HEK293 (cell line): ENCODE measurements around the gene KCNMA1.

Experiments used
- CTCF ChIA-PET: fragments of 350-600 bp; formaldehyde crosslinking; extraction: SDS; loops from one replicate; lab custom pipeline; 2021; ENCODE audit warnings: antibody characterized with exemption; lab: Yijun Ruan, JAX
- POLR2A ChIA-PET: fragments of 300-600 bp; formaldehyde crosslinking; extraction: SDS; loops from one replicate; lab custom pipeline; 2020; ENCODE audit warnings: antibody characterized with exemption, inconsistent platforms; lab: Yijun Ruan, JAX
- H3K27ac ChIP-seq: fragments of 200-500 bp; sonication (Bioruptor generic); 2 replicates; pipeline ENCODE4 v1.5.1; 2014; ENCODE audit warnings: low read depth, low read length, control low read depth, inconsistent platforms; ENCODE audit errors: extremely low read depth
- H3K36me3 ChIP-seq, 2 experiments: fragments of 200-500 bp in 1 of 2; sonication (Bioruptor generic) in 1 of 2; 1 replicate in 1 of 2; 2 replicates in 1 of 2; pipeline ENCODE4 v1.5.1; 2014 to 2017; ENCODE audit warnings: inconsistent platforms in 2 of 2, low read length in 2 of 2; ENCODE audit not compliant: control insufficient read depth in 2 of 2, insufficient read depth in 1 of 2
- H3K4me1 ChIP-seq: fragments of 200-500 bp; sonication (Bioruptor generic); 2 replicates; pipeline ENCODE4 v1.5.1; 2014; ENCODE audit warnings: mild to moderate bottlenecking, low read length, inconsistent platforms; ENCODE audit not compliant: control insufficient read depth, insufficient read depth
- H3K4me3 ChIP-seq: 2 replicates; pipeline ENCODE4 v1.5.1; 2011; ENCODE audit warnings: low read depth, mild to moderate bottlenecking, control low read depth, low read length, moderate library complexity
- H3K9me3 ChIP-seq: fragments of 200-500 bp; sonication (Bioruptor generic); 2 replicates; pipeline ENCODE4 v1.5.1; 2014; ENCODE audit warnings: low read depth, low read length, inconsistent platforms; ENCODE audit not compliant: control insufficient read depth, insufficient read depth
- GLI2 ChIP-seq: fragments of 450-650 bp; formaldehyde crosslinking; IDR thresholded peaks from 2 replicates; pipeline ENCODE4; 2017; ENCODE audit warnings: missing biosample characterization, missing genetic modification characterization, low read depth, borderline replicate concordance
- GLIS1 ChIP-seq: fragments of 450-650 bp; formaldehyde crosslinking; IDR thresholded peaks from 2 replicates; pipeline ENCODE4 v1.5.1; 2016; ENCODE audit warnings: missing biosample characterization, missing genetic modification characterization
- HOXD13 ChIP-seq: sonication (generic); formaldehyde crosslinking; IDR thresholded peaks from 2 replicates; pipeline ENCODE4 v1.8.0; 2022; ENCODE audit warnings: missing genetic modification reagents, borderline replicate concordance
- IKZF3 ChIP-seq: fragments of 450-650 bp; IDR thresholded peaks from 2 replicates; pipeline ENCODE4 v1.5.0; 2018; ENCODE audit warnings: missing biosample characterization, mild to moderate bottlenecking, missing genetic modification characterization, moderate library complexity
- MZF1 ChIP-seq: fragments of 450-650 bp; formaldehyde crosslinking; IDR thresholded peaks from 2 replicates; pipeline ENCODE4 v1.5.1; 2017; ENCODE audit warnings: missing biosample characterization, missing genetic modification characterization, borderline replicate concordance
- OSR2 ChIP-seq: fragments of 450-650 bp; formaldehyde crosslinking; IDR thresholded peaks from 2 replicates; pipeline ENCODE4 v1.5.1; 2016; ENCODE audit warnings: missing biosample characterization, missing genetic modification characterization
- PBX3 ChIP-seq: sonication (generic); formaldehyde crosslinking; IDR thresholded peaks from 2 replicates; pipeline ENCODE4 v1.8.1; 2022; ENCODE audit warnings: mild to moderate bottlenecking, moderate library complexity, missing genetic modification reagents
- ZBTB8A ChIP-seq: fragments of 450-650 bp; formaldehyde crosslinking; IDR thresholded peaks from 2 replicates; pipeline ENCODE4 v1.5.1; 2016; ENCODE audit warnings: missing biosample characterization, missing genetic modification characterization
- ZFP69B ChIP-seq: fragments of 450-650 bp; formaldehyde crosslinking; IDR thresholded peaks from 2 replicates; pipeline ENCODE4 v1.5.1; 2016; ENCODE audit warnings: missing biosample characterization, missing genetic modification characterization
- ZIC2 ChIP-seq: fragments of 450-650 bp; formaldehyde crosslinking; IDR thresholded peaks from 2 replicates; pipeline ENCODE4 v1.5.1; 2016; ENCODE audit warnings: missing biosample characterization, missing genetic modification characterization
- ZNF155 ChIP-seq: fragments of 450-650 bp; formaldehyde crosslinking; IDR thresholded peaks from 2 replicates; pipeline ENCODE4 v1.5.1; 2016; ENCODE audit warnings: missing biosample characterization, missing genetic modification characterization
- ZNF18 ChIP-seq: fragments of 450-650 bp; formaldehyde crosslinking; IDR thresholded peaks from 2 replicates; pipeline ENCODE4 v1.5.1; 2016; ENCODE audit warnings: missing biosample characterization, missing genetic modification characterization
- ZNF2 ChIP-seq: fragments of 450-650 bp; formaldehyde crosslinking; IDR thresholded peaks from 2 replicates; pipeline ENCODE4 v1.5.1; 2016; ENCODE audit warnings: missing biosample characterization, missing genetic modification characterization
- ZNF202 ChIP-seq: fragments of 450-650 bp; formaldehyde crosslinking; IDR thresholded peaks from 2 replicates; pipeline ENCODE4 v1.5.1; 2016; ENCODE audit warnings: missing biosample characterization, missing genetic modification characterization, borderline replicate concordance
- ZNF302 ChIP-seq: fragments of 450-650 bp; formaldehyde crosslinking; IDR thresholded peaks from 2 replicates; pipeline ENCODE4 v1.5.1; 2016; ENCODE audit warnings: missing biosample characterization, missing genetic modification characterization, low read depth
- ZNF324 ChIP-seq: fragments of 450-650 bp; formaldehyde crosslinking; IDR thresholded peaks from 2 replicates; pipeline ENCODE4 v1.5.1; 2016; ENCODE audit warnings: missing biosample characterization, missing genetic modification characterization
- ZNF416 ChIP-seq: fragments of 450-650 bp; formaldehyde crosslinking; IDR thresholded peaks from 2 replicates; pipeline ENCODE4 v1.5.1; 2016; ENCODE audit warnings: missing biosample characterization, missing genetic modification characterization
- ZNF548 ChIP-seq: fragments of 450-650 bp; formaldehyde crosslinking; IDR thresholded peaks from 2 replicates; pipeline ENCODE4 v1.5.1; 2016; ENCODE audit warnings: missing biosample characterization, missing genetic modification characterization
- ZNF571 ChIP-seq: fragments of 450-650 bp; formaldehyde crosslinking; IDR thresholded peaks from 2 replicates; pipeline ENCODE4 v1.5.0; 2017; ENCODE audit warnings: missing biosample characterization, missing genetic modification characterization
- ZNF600 ChIP-seq: fragments of 450-650 bp; formaldehyde crosslinking; IDR thresholded peaks from 2 replicates; pipeline ENCODE4 v1.5.1; 2016; ENCODE audit warnings: missing biosample characterization, missing genetic modification characterization
- ZNF624 ChIP-seq: fragments of 450-650 bp; formaldehyde crosslinking; IDR thresholded peaks from 2 replicates; pipeline ENCODE4 v1.5.1; 2017; ENCODE audit warnings: missing biosample characterization, missing genetic modification characterization
- ZSCAN23 ChIP-seq: fragments of 450-650 bp; formaldehyde crosslinking; IDR thresholded peaks from 2 replicates; pipeline ENCODE4 v1.5.1; 2016; ENCODE audit warnings: missing biosample characterization, missing genetic modification characterization

The KCNMA1 gene

GRCh38 chr10:77636282-77636966, 1.2 kb downstream of the KCNMA1 start:
- H3K4me3 ChIP-seq = peak overlapping the region; percentile 50
- no peak for TF ChIP-seq ZNF155 (tag by site-specific recombination)
- no peak for TF ChIP-seq OSR2 (tag by site-specific recombination)
- no peak for TF ChIP-seq ZNF571 (tag by site-specific recombination)
- no peak for TF ChIP-seq ZFP69B (tag by site-specific recombination)
- TF ChIP-seq ZBTB8A = no peak
- H3K9me3 ChIP-seq = no peaks in the 10 kb centered on the region
- POLR2A ChIA-PET = no interaction called here
- CTCF ChIA-PET = interaction anchor here (0.6 to 21.0 kb wide), 3 partner anchors 40 to 469 kb away, joined by 3 to 512 read pairs (median 3); no protein-coding TSS in a partner anchor
- no peaks in the 10 kb centered on the region for H3K36me3 ChIP-seq
- no peaks in the 10 kb centered on the region for H3K4me1 ChIP-seq
- no peak overlapping the region; the same call in 1 of the 2 replicates for H3K27ac ChIP-seq

- no peak overlapping the region for H3K4me3 ChIP-seq
- TF ChIP-seq GLI2 (tag by site-specific recombination) (no peak), ZIC2 (no peak; the same call in 1 of the 2 replicates), ZNF302 (tag by site-specific recombination) (no peak), HOXD13 (CRISPR knock-in tag) (no peak), ZNF324 (tag by site-specific recombination) (no peak), MZF1 (no peak), IKZF3 (tag by site-specific recombination) (no peak), ZNF18 (tag by site-specific recombination) (no peak), ZNF600 (tag by site-specific recombination) (no peak), GLIS1 (tag by site-specific recombination) (no peak), ZNF202 (tag by site-specific recombination) (no peak), ZNF416 (tag by site-specific recombination) (no peak), ZNF624 (tag by site-specific recombination) (no peak), PBX3 (CRISPR knock-in tag) (no peak), ZSCAN23 (no peak), ZNF548 (tag by site-specific recombination) (no peak), ZNF2 (tag by site-specific recombination) (no peak)
- TF ChIP-seq, all 188 proteins: peak for 0
- Histone ChIP-seq H3K27ac (no peak overlapping the region), H3K9me3 (no peaks in the 10 kb centered on the region), H3K36me3 (no peaks in the 10 kb centered on the region), H3K4me1 (no peaks in the 10 kb centered on the region)
- ChIA-PET CTCF (interaction anchor here (0.6 to 21.0 kb wide), 7 partner anchors 9 to 468 kb away, joined by 3 to 512 read pairs (median 3); no protein-coding TSS in a partner anchor), POLR2A (no interaction called here)
Measured at GRCh38 chr10:77635402-77636227, 2.0 kb downstream of the KCNMA1 start.
